Ishikawa (cell line): ENCODE measurements around the gene FEV.
A peak's percentile ranks its signal among the peaks of the same experiment; 100 is the strongest.

Experiments
- CEBPB ChIP-seq: IDR thresholded peaks from 2 replicates; pipeline ENCODE4 v1.6.1; 2012
- CREB1 ChIP-seq: IDR thresholded peaks from 2 replicates; pipeline ENCODE4 v1.6.1; 2012; ENCODE audit warnings: low read depth
- EGR1 ChIP-seq: IDR thresholded peaks from 2 replicates; pipeline ENCODE4 v1.6.1; 2012
- EP300 ChIP-seq: IDR thresholded peaks from 2 replicates; pipeline ENCODE4 v1.6.1; 2012; ENCODE audit warnings: borderline replicate concordance
- FOXM1 ChIP-seq: IDR thresholded peaks from 2 replicates; pipeline ENCODE4 v1.6.1; 2012; ENCODE audit warnings: low read depth, borderline replicate concordance
- MAX ChIP-seq: IDR thresholded peaks from 2 replicates; pipeline ENCODE4 v1.6.1; 2012
- NFIC ChIP-seq: IDR thresholded peaks from 2 replicates; pipeline ENCODE4 v1.6.1; 2012
- RAD21 ChIP-seq: IDR thresholded peaks from 2 replicates; pipeline ENCODE4 v1.6.1; 2012; ENCODE audit warnings: low read depth
- REST ChIP-seq: IDR thresholded peaks from 2 replicates; pipeline ENCODE4 v1.6.1; 2012; ENCODE audit warnings: low read depth, mild to moderate bottlenecking
- TAF1 ChIP-seq: IDR thresholded peaks from 2 replicates; pipeline ENCODE4 v1.6.1; 2012; ENCODE audit warnings: low read depth, mild to moderate bottlenecking
- TCF12 ChIP-seq: IDR thresholded peaks from 2 replicates; pipeline ENCODE4 v1.6.1; 2012; ENCODE audit warnings: low read depth
- TEAD4 ChIP-seq: IDR thresholded peaks from 2 replicates; pipeline ENCODE4 v1.6.1; 2012
- USF1 ChIP-seq: IDR thresholded peaks from 2 replicates; pipeline ENCODE4 v1.6.1; 2012
- YY1 ChIP-seq: IDR thresholded peaks from 2 replicates; pipeline ENCODE4 v1.6.1; 2012; ENCODE audit warnings: low read depth
- ZBTB7A ChIP-seq: IDR thresholded peaks from 2 replicates; pipeline ENCODE4 v1.6.1; 2012; ENCODE audit warnings: low read depth

The FEV gene

GRCh38 chr2:219017201-219017931 is 32.4 kb upstream of the FEV start:
- no peak for TF ChIP-seq TEAD4
- TF ChIP-seq FOXM1 = no peak
- no peak for TF ChIP-seq MAX
- TF ChIP-seq TAF1 = no peak
- TF ChIP-seq RAD21 = no peak
- no peak for TF ChIP-seq CREB1

- TF ChIP-seq CEBPB = no peak
- TF ChIP-seq EP300 = no peak
- no peak for TF ChIP-seq ZBTB7A
- no peak for TF ChIP-seq FOXM1
- TF ChIP-seq MAX = no peak
- no peak for TF ChIP-seq USF1
- no peak for TF ChIP-seq TEAD4
- TF ChIP-seq TCF12 = no peak
- TF ChIP-seq NFIC = no peak
- no peak for TF ChIP-seq EGR1
Measured at GRCh38 chr2:219016721-219017120, 31.7 kb upstream of the FEV start.

- TF ChIP-seq EP300 = no peak
- TF ChIP-seq NFIC = no peak
- TF ChIP-seq TEAD4 = no peak
Measured at GRCh38 chr2:219010873-219011272, 25.9 kb upstream of the FEV start.

- peak; percentile 59; the same call in 1 of the 2 replicates for TF ChIP-seq RAD21
- no peak for TF ChIP-seq TCF12
Measured at GRCh38 chr2:219010162-219010756, 25.3 kb upstream of the FEV start.

GRCh38 chr2:219009294-219009693 is 24.3 kb upstream of the FEV start:
- no peak for TF ChIP-seq TCF12
- no peak for TF ChIP-seq ZBTB7A
- TF ChIP-seq CEBPB = no peak
- TF ChIP-seq CREB1 = no peak
- TF ChIP-seq USF1 = no peak
- no peak for TF ChIP-seq MAX
- TF ChIP-seq RAD21 = no peak
- no peak for TF ChIP-seq TEAD4

GRCh38 chr2:219003979-219004378 is 19.0 kb upstream of the FEV start:
- no peak for TF ChIP-seq REST
- no peak for TF ChIP-seq TEAD4
- TF ChIP-seq CREB1 = no peak
- no peak for TF ChIP-seq YY1
- no peak for TF ChIP-seq USF1
- TF ChIP-seq FOXM1 = no peak
- no peak for TF ChIP-seq EGR1
- no peak for TF ChIP-seq TAF1
- TF ChIP-seq EP300 = no peak
- no peak for TF ChIP-seq NFIC
- no peak for TF ChIP-seq ZBTB7A
- no peak for TF ChIP-seq RAD21
- TF ChIP-seq CEBPB = no peak
- TF ChIP-seq TCF12 = no peak
- TF ChIP-seq MAX = no peak

GRCh38 chr2:219003267-219003634 is 18.3 kb upstream of the FEV start:
- TF ChIP-seq CEBPB (no peak), EGR1 (no peak), TCF12 (no peak), MAX (peak; percentile 61; the same call in 1 of the 2 replicates)
